WTC11 (cell line): Measurements from ENCODE around the gene PPM1M. TPM values are rescaled to one million over a fixed set of nuclear protein-coding genes. Genes with fewer than 3 reads are reported as not detected.
"Not testable (repeated sequence)": the region's sequence is repeated elsewhere in the genome, so short reads cannot be mapped to it uniquely, and the experiment has no call there.

ENCODE experiments used
- ATAC-seq: fragments of 200-7000 bp; cut with Tn5 transposase; 2 replicates; pipeline ENCODE4 v1.10.0; 2021; ENCODE audit warnings: mild to moderate bottlenecking, moderate library complexity
- CTCF ChIA-PET: fragments of 300-600 bp; sonication (Branson Sonifier 250); formaldehyde crosslinking; loops from one replicate; lab custom pipeline; 2021; ENCODE audit warnings: antibody characterized with exemption; lab: Charles Lee
- POLR2A ChIA-PET: fragments of 350-600 bp; sonication (Branson Sonifier 250); formaldehyde crosslinking; loops from one replicate; lab custom pipeline; 2021; ENCODE audit warnings: antibody characterized with exemption; lab: Charles Lee
- DNase-seq: peaks from one replicate; pipeline ENCODE4 v3.0.0; 2021; ENCODE audit warnings: low spot score
- H3K27ac Mint-ChIP-seq: 2 replicates; pipeline ENCODE4 v1.8.0; 2021; ENCODE audit warnings: mixed read lengths
- H3K27me3 Mint-ChIP-seq: 2 replicates; pipeline ENCODE4 v1.8.0; 2021; ENCODE audit warnings: low read depth, mild to moderate bottlenecking, moderate library complexity, mixed read lengths
- H3K36me3 Mint-ChIP-seq: 2 replicates; pipeline ENCODE4 v1.8.0; 2021; ENCODE audit warnings: mixed read lengths
- H3K4me1 Mint-ChIP-seq: 2 replicates; pipeline ENCODE4 v1.8.0; 2022; ENCODE audit warnings: mixed read lengths
- H3K4me3 Mint-ChIP-seq: 2 replicates; pipeline ENCODE4 v1.8.0; 2021; ENCODE audit warnings: mild to moderate bottlenecking, moderate library complexity, mixed read lengths
- H3K9me3 Mint-ChIP-seq: 2 replicates; pipeline ENCODE4 v1.8.0; 2021; ENCODE audit warnings: mixed read lengths
- EMX1 ChIP-seq: fragments of 250-450 bp; sonication (Bioruptor Pico); IDR thresholded peaks from 2 replicates; pipeline ENCODE4 v1.8.0; 2021; ENCODE audit warnings: mild to moderate bottlenecking
- ETV6 ChIP-seq: sonication (generic); formaldehyde crosslinking; IDR thresholded peaks from 2 replicates; pipeline ENCODE4 v1.8.1; 2022; ENCODE audit warnings: mild to moderate bottlenecking, missing genetic modification reagents
- HMGA2 ChIP-seq: fragments of 250-450 bp; sonication (Bioruptor Pico); IDR thresholded peaks from 2 replicates; pipeline ENCODE4 v1.4.0; 2021; ENCODE audit warnings: mild to moderate bottlenecking, moderate library complexity
- PRRX2 ChIP-seq: fragments of 250-450 bp; sonication (Bioruptor Pico); IDR thresholded peaks from 2 replicates; pipeline ENCODE4 v1.8.0; 2021; ENCODE audit warnings: mild to moderate bottlenecking
- SMAD3 ChIP-seq: sonication (generic); formaldehyde crosslinking; IDR thresholded peaks from 2 replicates; pipeline ENCODE4 v1.8.0; 2022; ENCODE audit warnings: missing genetic modification reagents, mild to moderate bottlenecking, borderline replicate concordance
- SMAD4 ChIP-seq: sonication (generic); formaldehyde crosslinking; IDR thresholded peaks from 2 replicates; pipeline ENCODE4 v1.8.0; 2022; ENCODE audit warnings: mild to moderate bottlenecking, missing genetic modification reagents
- ZNF671 ChIP-seq: fragments of 250-450 bp; sonication (Bioruptor Pico); IDR thresholded peaks from 2 replicates; pipeline ENCODE4 v1.8.0; 2021; ENCODE audit warnings: mild to moderate bottlenecking
- total RNA-seq: library from RNA; stranded (reverse); gene quantifications from 3 replicates; pipeline ENCODE4 v1.2.3, GENCODE V29; 2021
- TF ChIP-seq, protein P1 (sequence below): sonication (generic); formaldehyde crosslinking; conservative IDR thresholded peaks from 2 replicates; pipeline ENCODE4 v1.8.1; 2023; ENCODE audit warnings: mild to moderate bottlenecking, low read depth, missing genetic modification reagents, moderate library complexity
- TF ChIP-seq, protein P2 (sequence below): sonication (generic); formaldehyde crosslinking; IDR thresholded peaks from 2 replicates; pipeline ENCODE4 v1.8.0; 2023; ENCODE audit warnings: mild to moderate bottlenecking, missing genetic modification reagents
- TF ChIP-seq, protein P3 (sequence below): sonication (generic); formaldehyde crosslinking; IDR thresholded peaks from 2 replicates; pipeline ENCODE4 v1.8.1; 2023; ENCODE audit warnings: mild to moderate bottlenecking, missing genetic modification reagents
- TF ChIP-seq, protein P4 (sequence below): sonication (generic); formaldehyde crosslinking; IDR thresholded peaks from 2 replicates; pipeline ENCODE4 v1.8.0; 2023; ENCODE audit warnings: missing genetic modification reagents, mild to moderate bottlenecking, borderline replicate concordance
- TF ChIP-seq, protein P5 (sequence below): sonication (generic); formaldehyde crosslinking; IDR thresholded peaks from 2 replicates; pipeline ENCODE4 v1.8.1; 2023; ENCODE audit warnings: mild to moderate bottlenecking, moderate library complexity, missing genetic modification reagents

Gene PPM1M
- total RNA-seq, 1 experiment from 2014 or later, result 7.0 TPM

DNA sequence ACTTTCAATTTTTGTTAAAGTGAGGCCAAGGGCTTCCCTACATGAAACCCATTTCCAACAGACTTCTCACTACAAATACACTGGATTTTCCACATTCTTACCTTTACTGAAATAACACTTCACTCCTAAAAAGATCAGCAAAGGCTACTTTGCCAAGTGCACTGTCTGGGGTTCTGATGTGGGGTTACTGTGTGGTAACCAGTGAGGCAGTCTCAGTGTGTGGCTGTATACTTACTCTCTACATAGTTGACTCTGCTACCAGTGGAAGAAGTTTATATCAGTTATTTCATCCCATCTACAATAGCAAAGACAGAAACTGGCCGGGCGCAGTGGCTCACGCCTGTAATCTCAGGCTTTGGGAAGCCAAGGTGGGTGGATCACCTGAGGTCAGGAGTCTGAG lies 27.3 kb downstream of the PPM1M start (continued):
- TF ChIP-seq, protein P1, sequence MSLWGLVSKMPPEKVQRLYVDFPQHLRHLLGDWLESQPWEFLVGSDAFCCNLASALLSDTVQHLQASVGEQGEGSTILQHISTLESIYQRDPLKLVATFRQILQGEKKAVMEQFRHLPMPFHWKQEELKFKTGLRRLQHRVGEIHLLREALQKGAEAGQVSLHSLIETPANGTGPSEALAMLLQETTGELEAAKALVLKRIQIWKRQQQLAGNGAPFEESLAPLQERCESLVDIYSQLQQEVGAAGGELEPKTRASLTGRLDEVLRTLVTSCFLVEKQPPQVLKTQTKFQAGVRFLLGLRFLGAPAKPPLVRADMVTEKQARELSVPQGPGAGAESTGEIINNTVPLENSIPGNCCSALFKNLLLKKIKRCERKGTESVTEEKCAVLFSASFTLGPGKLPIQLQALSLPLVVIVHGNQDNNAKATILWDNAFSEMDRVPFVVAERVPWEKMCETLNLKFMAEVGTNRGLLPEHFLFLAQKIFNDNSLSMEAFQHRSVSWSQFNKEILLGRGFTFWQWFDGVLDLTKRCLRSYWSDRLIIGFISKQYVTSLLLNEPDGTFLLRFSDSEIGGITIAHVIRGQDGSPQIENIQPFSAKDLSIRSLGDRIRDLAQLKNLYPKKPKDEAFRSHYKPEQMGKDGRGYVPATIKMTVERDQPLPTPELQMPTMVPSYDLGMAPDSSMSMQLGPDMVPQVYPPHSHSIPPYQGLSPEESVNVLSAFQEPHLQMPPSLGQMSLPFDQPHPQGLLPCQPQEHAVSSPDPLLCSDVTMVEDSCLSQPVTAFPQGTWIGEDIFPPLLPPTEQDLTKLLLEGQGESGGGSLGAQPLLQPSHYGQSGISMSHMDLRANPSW (CRISPR knock-in tag), result no peak
- TF ChIP-seq EMX1 (CRISPR knock-in tag), result no peak

DNA sequence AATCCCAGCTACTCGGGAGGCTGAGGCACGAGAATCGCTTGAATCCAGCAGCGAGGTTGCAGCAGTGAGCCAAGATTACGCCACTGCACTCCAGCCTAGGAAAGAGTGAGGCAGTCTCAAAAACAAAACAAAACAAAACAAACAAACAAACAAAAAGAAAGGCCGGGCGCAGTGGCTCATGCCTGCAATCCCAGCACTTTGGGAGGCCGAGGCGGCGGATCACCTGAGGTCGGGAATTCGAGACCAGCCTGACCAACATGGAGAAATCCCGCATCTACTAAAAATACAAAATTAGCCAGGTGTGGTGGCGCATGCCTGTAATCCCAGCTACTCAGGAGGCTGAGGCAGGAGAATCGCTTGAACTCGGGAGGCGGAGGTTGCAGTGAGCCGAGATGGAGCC lies 29.2 kb downstream of the PPM1M start:
- not testable (repeated sequence) for H3K27ac Mint-ChIP-seq

DNA sequence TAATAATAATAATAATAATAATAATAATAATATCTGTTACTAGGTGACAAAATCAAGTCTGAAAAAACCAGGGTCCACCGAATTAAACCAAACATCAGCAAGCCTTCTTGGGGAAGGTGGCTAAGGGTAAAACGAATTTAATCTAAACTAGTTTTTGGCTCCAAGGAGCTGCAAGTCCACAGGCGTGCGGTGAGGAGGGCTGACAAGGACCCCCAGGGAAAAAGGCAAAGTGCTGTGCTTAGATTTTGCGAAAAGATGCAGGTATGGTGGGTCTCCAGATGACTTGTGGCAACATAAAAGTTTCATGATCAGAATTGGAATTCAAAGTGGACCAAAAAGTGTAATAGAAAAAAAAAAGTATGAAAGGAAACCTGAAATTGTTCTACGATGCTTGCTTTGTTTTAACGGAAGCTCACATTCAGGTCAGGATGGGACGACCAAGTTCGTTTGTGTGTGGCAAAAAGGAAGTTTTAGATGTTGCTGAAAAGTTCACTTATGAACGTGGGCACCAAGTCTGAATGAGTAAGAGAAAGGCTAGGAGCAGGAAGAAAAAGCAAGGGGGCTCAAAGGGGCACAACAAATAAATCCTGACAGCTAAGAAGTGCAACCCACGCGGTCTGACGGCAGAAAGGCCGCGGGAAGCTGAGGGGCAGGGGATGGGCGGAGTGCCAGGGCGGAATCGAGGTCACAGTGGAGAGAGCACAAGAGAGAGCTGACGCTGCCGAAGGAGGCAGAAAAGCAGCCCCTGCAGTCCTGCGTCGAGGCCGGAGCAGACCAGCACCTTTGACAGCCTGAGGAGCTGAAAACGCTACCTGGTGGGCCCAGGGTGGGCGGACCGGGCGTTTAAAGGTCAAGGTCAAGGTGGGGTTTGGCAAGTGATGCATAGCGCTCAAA lies 31.8 kb downstream of the PPM1M start:
- TF ChIP-seq HMGA2, result peak; percentile 57
- TF ChIP-seq ETV6 (CRISPR knock-in tag), result 0 out of 2 replicates have a peak, but pooled peaks have one; percentile 24
- TF ChIP-seq, protein P2, sequence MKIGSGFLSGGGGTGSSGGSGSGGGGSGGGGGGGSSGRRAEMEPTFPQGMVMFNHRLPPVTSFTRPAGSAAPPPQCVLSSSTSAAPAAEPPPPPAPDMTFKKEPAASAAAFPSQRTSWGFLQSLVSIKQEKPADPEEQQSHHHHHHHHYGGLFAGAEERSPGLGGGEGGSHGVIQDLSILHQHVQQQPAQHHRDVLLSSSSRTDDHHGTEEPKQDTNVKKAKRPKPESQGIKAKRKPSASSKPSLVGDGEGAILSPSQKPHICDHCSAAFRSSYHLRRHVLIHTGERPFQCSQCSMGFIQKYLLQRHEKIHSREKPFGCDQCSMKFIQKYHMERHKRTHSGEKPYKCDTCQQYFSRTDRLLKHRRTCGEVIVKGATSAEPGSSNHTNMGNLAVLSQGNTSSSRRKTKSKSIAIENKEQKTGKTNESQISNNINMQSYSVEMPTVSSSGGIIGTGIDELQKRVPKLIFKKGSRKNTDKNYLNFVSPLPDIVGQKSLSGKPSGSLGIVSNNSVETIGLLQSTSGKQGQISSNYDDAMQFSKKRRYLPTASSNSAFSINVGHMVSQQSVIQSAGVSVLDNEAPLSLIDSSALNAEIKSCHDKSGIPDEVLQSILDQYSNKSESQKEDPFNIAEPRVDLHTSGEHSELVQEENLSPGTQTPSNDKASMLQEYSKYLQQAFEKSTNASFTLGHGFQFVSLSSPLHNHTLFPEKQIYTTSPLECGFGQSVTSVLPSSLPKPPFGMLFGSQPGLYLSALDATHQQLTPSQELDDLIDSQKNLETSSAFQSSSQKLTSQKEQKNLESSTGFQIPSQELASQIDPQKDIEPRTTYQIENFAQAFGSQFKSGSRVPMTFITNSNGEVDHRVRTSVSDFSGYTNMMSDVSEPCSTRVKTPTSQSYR, result no peak
- TF ChIP-seq, all 79 proteins: peak for 2
- DNase-seq (peak; percentile 37), ATAC-seq (peak; percentile 13)
- Mint-ChIP-seq H3K27me3 (no peaks in the 10 kb centered on the region), H3K9me3 (no peaks in the 10 kb centered on the region), H3K36me3 (peaks cover 31% of the 10 kb centered on the region), H3K4me3 (peak overlapping the region; percentile 94), H3K27ac (peak overlapping the region; percentile 94), H3K4me1 (peaks cover 36% of the 10 kb centered on the region)
- ChIA-PET POLR2A (interaction anchor here (0.5 to 3.5 kb wide), 13 partner anchors 10 to 1913 kb away, joined by 3 to 26 read pairs (median 4); partner anchors contain the start of genes GLYCTK, PPM1M, TLR9 and TWF2), CTCF (interaction anchor here (0.5 to 5.0 kb wide), 16 partner anchors 10 to 295 kb away, joined by 3 to 41 read pairs (median 5); partner anchors contain the start of genes GLYCTK and PPM1M)

More for the DNA sequence above, 29.2 kb downstream of the PPM1M start:
- Mint-ChIP-seq H3K4me3 (peak overlapping the region; percentile 36; the same call in 1 of the 2 replicates), H3K36me3 (peaks cover 45% of the 10 kb centered on the region), H3K4me1 (peaks cover 36% of the 10 kb centered on the region)
- ATAC-seq, CTCF ChIA-PET, H3K27me3 Mint-ChIP-seq, POLR2A ChIA-PET, DNase-seq, H3K9me3 Mint-ChIP-seq: not testable (repeated sequence)

DNA sequence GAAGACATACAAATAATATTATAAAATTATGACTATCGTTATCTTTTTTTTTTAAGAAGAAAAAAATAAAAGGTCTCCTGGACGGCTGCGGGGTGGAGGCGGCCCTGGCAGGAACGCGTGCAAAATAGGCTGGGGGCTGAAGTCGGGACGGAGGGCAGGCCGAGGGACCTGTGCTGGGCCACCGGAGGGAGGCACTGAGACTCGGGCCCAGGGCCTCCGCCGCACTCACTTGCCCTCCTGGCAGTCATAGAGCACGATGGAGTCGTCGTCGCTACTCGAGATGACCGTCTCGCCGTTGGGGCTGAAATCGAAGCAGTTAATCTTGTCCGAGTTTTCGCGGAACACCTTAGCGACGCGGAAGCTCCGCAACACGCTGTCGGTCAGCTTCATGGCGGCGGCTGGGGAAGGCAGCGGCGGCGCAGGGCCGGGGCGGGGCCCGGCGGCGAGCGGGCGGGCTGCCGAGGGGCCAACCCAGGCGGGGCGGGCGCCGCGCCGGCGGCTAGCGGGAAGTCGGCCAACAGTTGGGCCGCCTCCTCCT lies 32.5 kb downstream of the PPM1M start:
- ChIA-PET POLR2A (interaction anchor here (0.6 to 3.5 kb wide), 10 partner anchors 10 to 222 kb away, joined by 3 to 26 read pairs (median 6); partner anchors contain the start of genes DUSP7, GLYCTK, PPM1M and TWF2), CTCF (interaction anchor here (0.5 to 5.0 kb wide), 24 partner anchors 10 to 296 kb away, joined by 3 to 41 read pairs (median 5); partner anchors contain the start of genes GLYCTK, POC1A, PPM1M and TWF2)
- Mint-ChIP-seq H3K9me3 (no peaks in the 10 kb centered on the region), H3K4me1 (peaks cover 34% of the 10 kb centered on the region), H3K4me3 (peak overlapping the region; percentile 94), H3K27ac (peak overlapping the region; percentile 100), H3K36me3 (peaks cover 26% of the 10 kb centered on the region), H3K27me3 (no peaks in the 10 kb centered on the region)
- ATAC-seq (peak; percentile 35), DNase-seq (peak; percentile 61)
- TF ChIP-seq, protein P3, sequence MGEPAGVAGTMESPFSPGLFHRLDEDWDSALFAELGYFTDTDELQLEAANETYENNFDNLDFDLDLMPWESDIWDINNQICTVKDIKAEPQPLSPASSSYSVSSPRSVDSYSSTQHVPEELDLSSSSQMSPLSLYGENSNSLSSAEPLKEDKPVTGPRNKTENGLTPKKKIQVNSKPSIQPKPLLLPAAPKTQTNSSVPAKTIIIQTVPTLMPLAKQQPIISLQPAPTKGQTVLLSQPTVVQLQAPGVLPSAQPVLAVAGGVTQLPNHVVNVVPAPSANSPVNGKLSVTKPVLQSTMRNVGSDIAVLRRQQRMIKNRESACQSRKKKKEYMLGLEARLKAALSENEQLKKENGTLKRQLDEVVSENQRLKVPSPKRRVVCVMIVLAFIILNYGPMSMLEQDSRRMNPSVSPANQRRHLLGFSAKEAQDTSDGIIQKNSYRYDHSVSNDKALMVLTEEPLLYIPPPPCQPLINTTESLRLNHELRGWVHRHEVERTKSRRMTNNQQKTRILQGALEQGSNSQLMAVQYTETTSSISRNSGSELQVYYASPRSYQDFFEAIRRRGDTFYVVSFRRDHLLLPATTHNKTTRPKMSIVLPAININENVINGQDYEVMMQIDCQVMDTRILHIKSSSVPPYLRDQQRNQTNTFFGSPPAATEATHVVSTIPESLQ (CRISPR knock-in tag), result no peak
- TF ChIP-seq, protein P4, sequence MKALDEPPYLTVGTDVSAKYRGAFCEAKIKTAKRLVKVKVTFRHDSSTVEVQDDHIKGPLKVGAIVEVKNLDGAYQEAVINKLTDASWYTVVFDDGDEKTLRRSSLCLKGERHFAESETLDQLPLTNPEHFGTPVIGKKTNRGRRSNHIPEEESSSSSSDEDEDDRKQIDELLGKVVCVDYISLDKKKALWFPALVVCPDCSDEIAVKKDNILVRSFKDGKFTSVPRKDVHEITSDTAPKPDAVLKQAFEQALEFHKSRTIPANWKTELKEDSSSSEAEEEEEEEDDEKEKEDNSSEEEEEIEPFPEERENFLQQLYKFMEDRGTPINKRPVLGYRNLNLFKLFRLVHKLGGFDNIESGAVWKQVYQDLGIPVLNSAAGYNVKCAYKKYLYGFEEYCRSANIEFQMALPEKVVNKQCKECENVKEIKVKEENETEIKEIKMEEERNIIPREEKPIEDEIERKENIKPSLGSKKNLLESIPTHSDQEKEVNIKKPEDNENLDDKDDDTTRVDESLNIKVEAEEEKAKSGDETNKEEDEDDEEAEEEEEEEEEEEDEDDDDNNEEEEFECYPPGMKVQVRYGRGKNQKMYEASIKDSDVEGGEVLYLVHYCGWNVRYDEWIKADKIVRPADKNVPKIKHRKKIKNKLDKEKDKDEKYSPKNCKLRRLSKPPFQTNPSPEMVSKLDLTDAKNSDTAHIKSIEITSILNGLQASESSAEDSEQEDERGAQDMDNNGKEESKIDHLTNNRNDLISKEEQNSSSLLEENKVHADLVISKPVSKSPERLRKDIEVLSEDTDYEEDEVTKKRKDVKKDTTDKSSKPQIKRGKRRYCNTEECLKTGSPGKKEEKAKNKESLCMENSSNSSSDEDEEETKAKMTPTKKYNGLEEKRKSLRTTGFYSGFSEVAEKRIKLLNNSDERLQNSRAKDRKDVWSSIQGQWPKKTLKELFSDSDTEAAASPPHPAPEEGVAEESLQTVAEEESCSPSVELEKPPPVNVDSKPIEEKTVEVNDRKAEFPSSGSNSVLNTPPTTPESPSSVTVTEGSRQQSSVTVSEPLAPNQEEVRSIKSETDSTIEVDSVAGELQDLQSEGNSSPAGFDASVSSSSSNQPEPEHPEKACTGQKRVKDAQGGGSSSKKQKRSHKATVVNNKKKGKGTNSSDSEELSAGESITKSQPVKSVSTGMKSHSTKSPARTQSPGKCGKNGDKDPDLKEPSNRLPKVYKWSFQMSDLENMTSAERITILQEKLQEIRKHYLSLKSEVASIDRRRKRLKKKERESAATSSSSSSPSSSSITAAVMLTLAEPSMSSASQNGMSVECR (CRISPR knock-in tag), result peak; percentile 78; the same call in 1 of the 2 replicates
- TF ChIP-seq, protein P5, sequence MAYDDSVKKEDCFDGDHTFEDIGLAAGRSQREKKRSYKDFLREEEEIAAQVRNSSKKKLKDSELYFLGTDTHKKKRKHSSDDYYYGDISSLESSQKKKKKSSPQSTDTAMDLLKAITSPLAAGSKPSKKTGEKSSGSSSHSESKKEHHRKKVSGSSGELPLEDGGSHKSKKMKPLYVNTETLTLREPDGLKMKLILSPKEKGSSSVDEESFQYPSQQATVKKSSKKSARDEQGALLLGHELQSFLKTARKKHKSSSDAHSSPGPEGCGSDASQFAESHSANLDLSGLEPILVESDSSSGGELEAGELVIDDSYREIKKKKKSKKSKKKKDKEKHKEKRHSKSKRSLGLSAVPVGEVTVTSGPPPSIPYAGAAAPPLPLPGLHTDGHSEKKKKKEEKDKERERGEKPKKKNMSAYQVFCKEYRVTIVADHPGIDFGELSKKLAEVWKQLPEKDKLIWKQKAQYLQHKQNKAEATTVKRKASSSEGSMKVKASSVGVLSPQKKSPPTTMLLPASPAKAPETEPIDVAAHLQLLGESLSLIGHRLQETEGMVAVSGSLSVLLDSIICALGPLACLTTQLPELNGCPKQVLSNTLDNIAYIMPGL (CRISPR knock-in tag), result peak; percentile 15; the same call in 1 of the 2 replicates
- TF ChIP-seq EMX1 (CRISPR knock-in tag), result no peak
- no peak for TF ChIP-seq ZNF671 (CRISPR knock-in tag)
- TF ChIP-seq SMAD4 (CRISPR knock-in tag), result no peak
- TF ChIP-seq HMGA2, result no peak
- TF ChIP-seq SMAD3 (CRISPR knock-in tag), result no peak
- no peak for TF ChIP-seq PRRX2
